ENCODE data around the gene SYNGAP1.
"Not testable (repeated sequence)": the region's sequence is repeated elsewhere in the genome, so short reads cannot be mapped to it uniquely, and the experiment has no call there.

DNA sequence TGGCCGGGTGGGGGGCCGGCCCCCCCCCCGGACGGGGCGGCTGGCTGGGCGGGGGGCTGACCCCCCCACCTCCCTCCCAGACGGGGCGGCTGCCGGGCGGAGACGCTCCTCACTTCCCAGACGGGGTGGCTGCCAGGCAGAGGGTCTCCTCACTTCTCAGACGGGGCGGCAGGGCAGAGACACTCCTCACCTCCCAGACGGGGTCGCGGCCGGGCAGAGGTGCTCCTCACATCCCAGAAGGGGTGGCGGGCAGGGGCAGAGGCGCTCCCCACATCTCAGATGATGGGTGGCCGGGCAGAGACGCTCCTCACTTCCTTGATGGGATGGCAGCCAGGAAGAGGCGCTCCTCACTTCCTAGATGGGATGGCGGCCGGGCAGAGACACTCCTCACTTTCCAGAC is 65.8 kb downstream of the SYNGAP1 start:
- TF ChIP-seq, protein P1, sequence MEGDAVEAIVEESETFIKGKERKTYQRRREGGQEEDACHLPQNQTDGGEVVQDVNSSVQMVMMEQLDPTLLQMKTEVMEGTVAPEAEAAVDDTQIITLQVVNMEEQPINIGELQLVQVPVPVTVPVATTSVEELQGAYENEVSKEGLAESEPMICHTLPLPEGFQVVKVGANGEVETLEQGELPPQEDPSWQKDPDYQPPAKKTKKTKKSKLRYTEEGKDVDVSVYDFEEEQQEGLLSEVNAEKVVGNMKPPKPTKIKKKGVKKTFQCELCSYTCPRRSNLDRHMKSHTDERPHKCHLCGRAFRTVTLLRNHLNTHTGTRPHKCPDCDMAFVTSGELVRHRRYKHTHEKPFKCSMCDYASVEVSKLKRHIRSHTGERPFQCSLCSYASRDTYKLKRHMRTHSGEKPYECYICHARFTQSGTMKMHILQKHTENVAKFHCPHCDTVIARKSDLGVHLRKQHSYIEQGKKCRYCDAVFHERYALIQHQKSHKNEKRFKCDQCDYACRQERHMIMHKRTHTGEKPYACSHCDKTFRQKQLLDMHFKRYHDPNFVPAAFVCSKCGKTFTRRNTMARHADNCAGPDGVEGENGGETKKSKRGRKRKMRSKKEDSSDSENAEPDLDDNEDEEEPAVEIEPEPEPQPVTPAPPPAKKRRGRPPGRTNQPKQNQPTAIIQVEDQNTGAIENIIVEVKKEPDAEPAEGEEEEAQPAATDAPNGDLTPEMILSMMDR (IDR thresholded peaks at IDR 0.05), result not testable (repeated sequence)
- TF ChIP-seq POLR2AphosphoS5 (IDR thresholded peaks at IDR 0.05), result not testable (repeated sequence)

Measured in stomach (tissue), 4 donors.